Astrocyte of the cerebellum (primary cell): Measurements from ENCODE around the gene CCDC85B.

Experiments
- DNase-seq: peaks from one replicate; pipeline ENCODE4 v3.0.0-alpha.2; 2011; ENCODE audit warnings: low read depth
- H3K4me3 ChIP-seq: 2 replicates; pipeline ENCODE4 v1.5.1; 2011; ENCODE audit warnings: mild to moderate bottlenecking, low read depth, low read length, moderate library complexity
- in situ Hi-C: cut with HindIII; loops from 2 replicates; pipeline ENCODE4 v1.10.0; 2017; ENCODE audit warnings: low sequenced_read_pairs
- TF ChIP-seq, protein P1 (sequence below): IDR thresholded peaks from 2 replicates; pipeline ENCODE4 v1.5.1; 2012; ENCODE audit warnings: low read length, low read depth, moderate library complexity, mild to moderate bottlenecking; ENCODE audit errors: missing control alignments

Gene CCDC85B

GRCh38 chr11:65925397-65925796 is 34.9 kb downstream of the CCDC85B start:
- no peak for DNase-seq
- no peak overlapping the region for H3K4me3 ChIP-seq
- in situ Hi-C loops = no loop called here
- TF ChIP-seq, protein P1, sequence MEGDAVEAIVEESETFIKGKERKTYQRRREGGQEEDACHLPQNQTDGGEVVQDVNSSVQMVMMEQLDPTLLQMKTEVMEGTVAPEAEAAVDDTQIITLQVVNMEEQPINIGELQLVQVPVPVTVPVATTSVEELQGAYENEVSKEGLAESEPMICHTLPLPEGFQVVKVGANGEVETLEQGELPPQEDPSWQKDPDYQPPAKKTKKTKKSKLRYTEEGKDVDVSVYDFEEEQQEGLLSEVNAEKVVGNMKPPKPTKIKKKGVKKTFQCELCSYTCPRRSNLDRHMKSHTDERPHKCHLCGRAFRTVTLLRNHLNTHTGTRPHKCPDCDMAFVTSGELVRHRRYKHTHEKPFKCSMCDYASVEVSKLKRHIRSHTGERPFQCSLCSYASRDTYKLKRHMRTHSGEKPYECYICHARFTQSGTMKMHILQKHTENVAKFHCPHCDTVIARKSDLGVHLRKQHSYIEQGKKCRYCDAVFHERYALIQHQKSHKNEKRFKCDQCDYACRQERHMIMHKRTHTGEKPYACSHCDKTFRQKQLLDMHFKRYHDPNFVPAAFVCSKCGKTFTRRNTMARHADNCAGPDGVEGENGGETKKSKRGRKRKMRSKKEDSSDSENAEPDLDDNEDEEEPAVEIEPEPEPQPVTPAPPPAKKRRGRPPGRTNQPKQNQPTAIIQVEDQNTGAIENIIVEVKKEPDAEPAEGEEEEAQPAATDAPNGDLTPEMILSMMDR = no peak

DNA sequence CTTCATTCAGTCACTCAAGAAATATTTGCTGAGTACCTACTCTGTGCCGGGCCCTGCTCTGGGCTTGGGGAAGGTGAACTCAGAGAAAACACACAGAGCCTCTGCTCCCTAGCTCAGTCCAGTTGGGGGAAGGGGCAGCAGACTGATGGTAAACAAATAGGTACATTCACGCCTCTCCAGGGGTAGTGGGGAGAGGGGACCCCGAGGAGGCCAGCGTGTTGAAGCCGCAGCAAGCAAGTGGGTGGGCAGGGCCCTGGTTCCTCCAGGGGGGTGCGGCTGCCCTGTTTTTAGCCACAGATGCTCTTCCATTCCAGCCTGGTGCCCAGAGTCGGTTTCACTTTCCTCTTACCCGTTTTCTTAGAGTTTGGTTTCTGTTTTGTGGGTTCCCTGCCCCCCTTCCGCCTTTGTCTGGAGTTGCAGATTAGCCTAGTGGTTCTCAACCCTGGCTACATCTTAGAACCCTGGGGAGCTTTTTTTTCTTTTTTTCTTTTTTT is 37.5 kb downstream of the CCDC85B start:
- TF ChIP-seq, protein P1 = no peak
- no peak overlapping the region for H3K4me3 ChIP-seq
- in situ Hi-C loops = no loop called here
- DNase-seq = no peak

DNA sequence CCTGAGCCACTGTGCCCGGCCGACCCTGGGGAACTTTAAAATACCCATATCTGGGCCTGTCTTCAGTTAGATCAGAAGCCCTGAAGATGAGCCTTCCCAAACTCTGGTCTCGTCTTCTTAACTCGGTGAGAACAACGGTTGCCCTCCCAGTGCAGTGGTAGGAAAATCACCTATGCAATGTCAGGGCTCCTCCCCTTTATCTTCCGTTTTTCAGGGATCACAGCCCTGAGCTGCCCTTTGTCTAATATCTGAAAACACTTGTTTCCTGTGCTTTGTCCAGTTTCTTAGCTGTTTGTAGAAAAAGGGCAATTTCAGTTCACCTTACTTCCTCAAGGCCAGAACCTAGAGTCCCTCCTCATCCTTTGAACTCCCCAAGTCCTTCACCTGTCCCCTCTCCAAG is 38.2 kb downstream of the CCDC85B start:
- in situ Hi-C loops = no loop called here
- DNase-seq = no peak
- TF ChIP-seq, protein P1 = no peak
- H3K4me3 ChIP-seq = no peak overlapping the region

GRCh38 chr11:65931773-65932557 is 41.5 kb downstream of the CCDC85B start:
- in situ Hi-C loops = no loop called here
- no peak for DNase-seq
- H3K4me3 ChIP-seq = no peak overlapping the region
- TF ChIP-seq, protein P1 = no peak

DNA sequence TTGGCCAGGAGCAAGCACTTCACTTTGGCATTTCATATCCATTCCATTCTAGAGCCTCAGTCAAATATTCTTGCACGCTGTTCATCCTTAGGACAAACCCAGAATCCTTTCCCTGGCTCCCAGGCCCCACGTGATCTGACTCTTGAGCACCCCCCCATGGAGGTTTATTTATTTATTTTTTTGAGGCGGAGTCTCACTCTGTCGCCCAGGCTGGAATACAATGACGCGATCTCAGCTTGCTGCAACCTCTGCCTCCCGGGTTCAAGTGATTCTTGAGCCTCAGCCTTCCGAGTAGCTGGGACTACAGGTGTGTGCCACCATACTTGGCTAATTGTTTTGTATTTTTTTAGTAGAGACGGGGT is 42.1 kb downstream of the CCDC85B start:
- no peak for DNase-seq
- in situ Hi-C loops = no loop called here
- TF ChIP-seq, protein P1 = no peak

DNA sequence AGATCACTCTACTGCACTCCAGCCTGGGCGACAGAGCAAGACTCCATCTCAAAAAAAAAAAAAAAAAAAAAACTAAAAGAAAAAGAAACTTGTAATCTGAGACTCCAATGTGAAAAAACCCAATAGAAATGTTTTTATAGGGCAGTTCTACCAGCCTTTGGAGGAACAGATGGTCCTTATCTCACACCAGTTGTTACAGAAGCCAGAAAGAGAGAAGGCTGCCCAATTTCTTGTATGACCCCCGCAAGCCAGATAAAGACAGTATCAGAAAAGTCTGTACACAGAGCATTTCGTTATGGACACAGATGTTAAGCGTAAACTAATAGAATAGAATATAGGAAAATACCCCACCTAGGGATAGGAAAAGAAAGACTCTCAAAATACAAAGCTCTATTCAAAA is 43.5 kb downstream of the CCDC85B start:
- no peak overlapping the region for H3K4me3 ChIP-seq
- in situ Hi-C loops = no loop called here
- TF ChIP-seq, protein P1 = no peak
- DNase-seq = no peak

More for the DNA sequence above, 42.1 kb downstream of the CCDC85B start:
- H3K4me3 ChIP-seq = no peak overlapping the region
